ENCODE data around the gene OPRD1.

- no peak for TF ChIP-seq CREB1 (IDR thresholded peaks at IDR 0.05; ENCODE audit: low read depth)
- TF ChIP-seq YY1 (IDR thresholded peaks at IDR 0.05; ENCODE audit: low read depth): no peak
- TF ChIP-seq, protein P1, sequence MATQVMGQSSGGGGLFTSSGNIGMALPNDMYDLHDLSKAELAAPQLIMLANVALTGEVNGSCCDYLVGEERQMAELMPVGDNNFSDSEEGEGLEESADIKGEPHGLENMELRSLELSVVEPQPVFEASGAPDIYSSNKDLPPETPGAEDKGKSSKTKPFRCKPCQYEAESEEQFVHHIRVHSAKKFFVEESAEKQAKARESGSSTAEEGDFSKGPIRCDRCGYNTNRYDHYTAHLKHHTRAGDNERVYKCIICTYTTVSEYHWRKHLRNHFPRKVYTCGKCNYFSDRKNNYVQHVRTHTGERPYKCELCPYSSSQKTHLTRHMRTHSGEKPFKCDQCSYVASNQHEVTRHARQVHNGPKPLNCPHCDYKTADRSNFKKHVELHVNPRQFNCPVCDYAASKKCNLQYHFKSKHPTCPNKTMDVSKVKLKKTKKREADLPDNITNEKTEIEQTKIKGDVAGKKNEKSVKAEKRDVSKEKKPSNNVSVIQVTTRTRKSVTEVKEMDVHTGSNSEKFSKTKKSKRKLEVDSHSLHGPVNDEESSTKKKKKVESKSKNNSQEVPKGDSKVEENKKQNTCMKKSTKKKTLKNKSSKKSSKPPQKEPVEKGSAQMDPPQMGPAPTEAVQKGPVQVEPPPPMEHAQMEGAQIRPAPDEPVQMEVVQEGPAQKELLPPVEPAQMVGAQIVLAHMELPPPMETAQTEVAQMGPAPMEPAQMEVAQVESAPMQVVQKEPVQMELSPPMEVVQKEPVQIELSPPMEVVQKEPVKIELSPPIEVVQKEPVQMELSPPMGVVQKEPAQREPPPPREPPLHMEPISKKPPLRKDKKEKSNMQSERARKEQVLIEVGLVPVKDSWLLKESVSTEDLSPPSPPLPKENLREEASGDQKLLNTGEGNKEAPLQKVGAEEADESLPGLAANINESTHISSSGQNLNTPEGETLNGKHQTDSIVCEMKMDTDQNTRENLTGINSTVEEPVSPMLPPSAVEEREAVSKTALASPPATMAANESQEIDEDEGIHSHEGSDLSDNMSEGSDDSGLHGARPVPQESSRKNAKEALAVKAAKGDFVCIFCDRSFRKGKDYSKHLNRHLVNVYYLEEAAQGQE (IDR thresholded peaks at IDR 0.05; ENCODE audit: low read depth): no peak
- no peak for TF ChIP-seq TAF1 (IDR thresholded peaks at IDR 0.05; ENCODE audit: low read depth)
- no peak for TF ChIP-seq FOXM1 (IDR thresholded peaks at IDR 0.05; ENCODE audit: borderline replicate concordance, low read depth)
- TF ChIP-seq EP300 (IDR thresholded peaks at IDR 0.05; ENCODE audit: borderline replicate concordance): no peak
Measured at GRCh38 chr1:28845786-28846543, 34.0 kb downstream of the OPRD1 start.

Data from Ishikawa (cell line).